Prostate gland (tissue), 2 donors: Measurements from ENCODE around the gene APPBP2.

Source experiments
- CTCF ChIP-seq, 4 experiments: fragments of 200-600 bp in 2 of 4; fragments of 450-650 bp in 2 of 4; sonication (generic) in 2 of 4; IDR thresholded peaks; 1 replicate in 3 of 4; 2 replicates in 1 of 4; pipeline ENCODE4 v1.5.1; 2016 to 2019; ENCODE audit warnings: antibody characterized with exemption in 4 of 4, mild to moderate bottlenecking in 2 of 4, moderate library complexity in 2 of 4
- POLR2AphosphoS5 ChIP-seq: sonication (generic); formaldehyde crosslinking; IDR thresholded peaks from one replicate; pipeline ENCODE4 v1.6.1; 2017; ENCODE audit warnings: antibody characterized with exemption

GRCh38 chr17:60412701-60413100, 113.3 kb downstream of the APPBP2 start:
- no peak for TF ChIP-seq CTCF (IDR thresholded peaks at IDR 0.05)
- no peak for TF ChIP-seq POLR2AphosphoS5
